A549 (cell line): Measurements from ENCODE around the gene ENDOG. TPM values are rescaled to one million over a fixed set of nuclear protein-coding genes. Genes with fewer than 3 reads are reported as not detected.
A peak's percentile ranks its signal among the peaks of the same experiment; 100 is the strongest.

Experiments
- ATAC-seq, 2 experiments: fragments of 200-7000 bp in 1 of 2; fragments of >200 bp in 1 of 2; cut with Nextera tagmentation in 1 of 2; cut with Tn5 transposase in 1 of 2; 3 replicates each; pipeline versions ENCODE4 v1.8.0 to v1.9.1; 2018 to 2020; ENCODE audit warnings: mild to moderate bottlenecking in 1 of 2, moderate library complexity in 1 of 2
- CTCF ChIA-PET: fragments of 300-600 bp; sonication (Branson Sonifier 250); formaldehyde crosslinking; extraction: SDS; loops from one replicate; lab custom pipeline; 2021; ENCODE audit warnings: antibody characterized with exemption, inconsistent platforms; lab: Yijun Ruan, JAX
- POLR2A ChIA-PET: fragments of 350-600 bp; formaldehyde crosslinking; extraction: SDS; loops from one replicate; lab custom pipeline; 2021; ENCODE audit warnings: antibody characterized with exemption, inconsistent platforms; lab: Yijun Ruan, JAX
- DNase-seq, 2 experiments: peaks; one replicate each; pipeline versions ENCODE4 v3.0.0 to v3.0.0-alpha.2; 2011 to 2016; ENCODE audit warnings: low read depth in 1 of 2, low spot score in 1 of 2
- FAIRE-seq: peaks from 2 replicates; lab custom pipeline; 2011; peaks lifted over from hg19 to GRCh38; lab: Jason Lieb, UNC
- H3K27ac ChIP-seq, 2 experiments: fragments of >200 bp; sonication (Bioruptor Twin); formaldehyde crosslinking; 3 replicates each; pipeline ENCODE4 v1.5.1; 2016 to 2017
- H3K4me1 ChIP-seq: fragments of >200 bp; sonication (Bioruptor Twin); formaldehyde crosslinking; 3 replicates; pipeline ENCODE4 v1.6.1; 2016
- H3K4me2 ChIP-seq: fragments of >200 bp; sonication (Bioruptor Twin); formaldehyde crosslinking; 3 replicates; pipeline ENCODE4 v1.6.1; 2016
- H3K4me3 ChIP-seq: fragments of >200 bp; sonication (Bioruptor Twin); formaldehyde crosslinking; 3 replicates; pipeline ENCODE4 v1.5.1; 2016
- H3K9me3 ChIP-seq: fragments of >200 bp; sonication (Bioruptor Twin); formaldehyde crosslinking; 3 replicates; pipeline ENCODE4 v1.6.1; 2016
- CBX2 ChIP-seq: fragments of 200-600 bp; sonication (generic); IDR thresholded peaks from 2 replicates; pipeline ENCODE4 v1.6.1; 2016; ENCODE audit warnings: low read depth, mild to moderate bottlenecking, borderline replicate concordance
- CHD4 ChIP-seq: fragments of 200-600 bp; sonication (generic); IDR thresholded peaks from 2 replicates; pipeline ENCODE4 v1.6.1; 2016; ENCODE audit warnings: antibody characterized with exemption, mild to moderate bottlenecking, borderline replicate concordance
- EHMT2 ChIP-seq: fragments of 200-600 bp; sonication (generic); IDR thresholded peaks from 2 replicates; pipeline ENCODE4 v1.6.1; 2016; ENCODE audit warnings: antibody characterized with exemption, low read depth, mild to moderate bottlenecking, moderate library complexity
- FOSB ChIP-seq: fragments of 250-450 bp; sonication (Bioruptor Pico); IDR thresholded peaks from 2 replicates; pipeline ENCODE4 v1.5.0; 2020; ENCODE audit warnings: mild to moderate bottlenecking, moderate library complexity
- KDM1A ChIP-seq: fragments of 200-600 bp; sonication (generic); IDR thresholded peaks from 2 replicates; pipeline ENCODE4 v1.6.1; 2016; ENCODE audit warnings: low read depth, mild to moderate bottlenecking
- MAZ ChIP-seq: fragments of 150-350 bp; IDR thresholded peaks from 2 replicates; pipeline ENCODE4 v1.6.1; 2014; ENCODE audit warnings: antibody characterized with exemption, low read depth, low read length, borderline replicate concordance
- PHF8 ChIP-seq: fragments of 200-600 bp; sonication (generic); IDR thresholded peaks from 2 replicates; pipeline ENCODE4 v1.6.1; 2016; ENCODE audit warnings: low read depth, mild to moderate bottlenecking, antibody characterized with exemption, moderate library complexity, borderline replicate concordance
- RAD21 ChIP-seq, 2 experiments: fragments of >200 bp in 1 of 2; sonication (Bioruptor Twin) in 1 of 2; formaldehyde crosslinking in 1 of 2; IDR thresholded peaks in 1 of 2; conservative IDR thresholded peaks in 1 of 2; 2 replicates in 1 of 2; 3 replicates in 1 of 2; pipeline ENCODE4 v1.6.1; 2012 to 2018; ENCODE audit warnings: inconsistent platforms in 1 of 2
- SMC3 ChIP-seq: fragments of >200 bp; sonication (Bioruptor Twin); formaldehyde crosslinking; IDR thresholded peaks from 3 replicates; pipeline ENCODE4 v1.6.1; 2018; ENCODE audit warnings: inconsistent platforms
- WGBS: methylation state at CpG from one replicate; pipeline ENCODE4 v1.1.6; 2017; ENCODE audit errors: missing lambda C conversion rate; 5-methylcytosine and 5-hydroxymethylcytosine counted together
- polyA plus RNA-seq, 4 experiments: library from polyadenylated mRNA; depleted of rRNA in 3 of 4; stranded (reverse); fragments of >200 nt; fragmentation: RNase III in 1 of 4; extraction: RNeasy Plus Mini Kit Qiagen cat#74134 plus additional on column Dnase treatment in 1 of 4; gene quantifications; 2 replicates in 3 of 4; 3 replicates in 1 of 4; pipeline ENCODE4 v1.2.3, GENCODE V29; 2011 to 2017
- TF ChIP-seq, protein P1 (sequence below): fragments of 250-450 bp; sonication (Bioruptor Pico); IDR thresholded peaks from 2 replicates; pipeline ENCODE4 v1.5.0; 2021; ENCODE audit warnings: mild to moderate bottlenecking, moderate library complexity, borderline replicate concordance
- TF ChIP-seq, protein P2 (sequence below): fragments of 150-350 bp; IDR thresholded peaks from 2 replicates; pipeline ENCODE4 v1.6.1; 2014; ENCODE audit warnings: low read depth, mild to moderate bottlenecking, low read length
- TF ChIP-seq, protein P3 (sequence below): IDR thresholded peaks from 2 replicates; pipeline ENCODE4 v1.6.1; 2012
- TF ChIP-seq, protein P4 (sequence below): fragments of >200 bp; sonication (Bioruptor Twin); formaldehyde crosslinking; IDR thresholded peaks from 3 replicates; pipeline ENCODE4 v1.5.1; 2016

ENDOG gene
- polyA plus RNA-seq, 2 of the 4 experiments (the other 2 are of a cell fraction), result 12.8 to 18.6 TPM

DNA sequence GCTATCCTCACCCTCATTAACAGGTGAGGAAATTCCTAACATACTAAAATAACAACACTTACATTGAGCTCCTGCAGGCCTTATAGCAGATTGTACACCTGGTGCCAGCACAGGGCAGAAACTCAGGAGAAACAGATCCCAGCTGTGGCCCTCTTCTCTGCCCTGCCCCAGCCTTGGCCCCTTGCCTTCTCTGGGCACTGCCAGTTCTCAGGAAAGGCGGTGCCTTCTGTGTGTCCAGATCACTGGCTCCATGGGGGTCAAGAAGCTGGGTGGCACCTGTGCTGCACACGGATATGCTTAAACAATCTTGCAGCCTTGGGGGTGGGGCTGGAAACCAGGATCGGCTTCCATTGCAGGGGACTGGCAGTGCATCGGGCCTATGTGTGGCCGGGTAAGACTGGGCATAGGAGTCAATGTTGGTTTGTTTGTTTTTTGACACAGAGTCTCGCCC lies 44.1 kb downstream of the ENDOG start:
- DNase-seq (no peak), FAIRE-seq (no peak), ATAC-seq (no peak)
- Histone ChIP-seq H3K4me3 (no peak overlapping the region), H3K27ac (no peak overlapping the region; a peak in 1 of 6 replicates), H3K4me2 (no peak overlapping the region), H3K4me1 (peaks cover 12% of the 10 kb centered on the region; the same call in 2 of the 3 replicates), H3K9me3 (no peaks in the 10 kb centered on the region)
- CTCF ChIA-PET, result interaction anchor here (0.6 to 12.0 kb wide), 12 partner anchors 10 to 780 kb away, joined by 3 to 244 read pairs (median 10); partner anchors contain the start of genes ENDOG, KYAT1, LRRC8A and PHYHD1
- 74% methylated on average over 6 of the region's 6 CpGs for WGBS
- POLR2A ChIA-PET, result no interaction called here
- no peak for TF ChIP-seq CBX2
- TF ChIP-seq, protein P1, sequence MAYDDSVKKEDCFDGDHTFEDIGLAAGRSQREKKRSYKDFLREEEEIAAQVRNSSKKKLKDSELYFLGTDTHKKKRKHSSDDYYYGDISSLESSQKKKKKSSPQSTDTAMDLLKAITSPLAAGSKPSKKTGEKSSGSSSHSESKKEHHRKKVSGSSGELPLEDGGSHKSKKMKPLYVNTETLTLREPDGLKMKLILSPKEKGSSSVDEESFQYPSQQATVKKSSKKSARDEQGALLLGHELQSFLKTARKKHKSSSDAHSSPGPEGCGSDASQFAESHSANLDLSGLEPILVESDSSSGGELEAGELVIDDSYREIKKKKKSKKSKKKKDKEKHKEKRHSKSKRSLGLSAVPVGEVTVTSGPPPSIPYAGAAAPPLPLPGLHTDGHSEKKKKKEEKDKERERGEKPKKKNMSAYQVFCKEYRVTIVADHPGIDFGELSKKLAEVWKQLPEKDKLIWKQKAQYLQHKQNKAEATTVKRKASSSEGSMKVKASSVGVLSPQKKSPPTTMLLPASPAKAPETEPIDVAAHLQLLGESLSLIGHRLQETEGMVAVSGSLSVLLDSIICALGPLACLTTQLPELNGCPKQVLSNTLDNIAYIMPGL (CRISPR knock-in tag), result no peak
- TF ChIP-seq, protein P2, sequence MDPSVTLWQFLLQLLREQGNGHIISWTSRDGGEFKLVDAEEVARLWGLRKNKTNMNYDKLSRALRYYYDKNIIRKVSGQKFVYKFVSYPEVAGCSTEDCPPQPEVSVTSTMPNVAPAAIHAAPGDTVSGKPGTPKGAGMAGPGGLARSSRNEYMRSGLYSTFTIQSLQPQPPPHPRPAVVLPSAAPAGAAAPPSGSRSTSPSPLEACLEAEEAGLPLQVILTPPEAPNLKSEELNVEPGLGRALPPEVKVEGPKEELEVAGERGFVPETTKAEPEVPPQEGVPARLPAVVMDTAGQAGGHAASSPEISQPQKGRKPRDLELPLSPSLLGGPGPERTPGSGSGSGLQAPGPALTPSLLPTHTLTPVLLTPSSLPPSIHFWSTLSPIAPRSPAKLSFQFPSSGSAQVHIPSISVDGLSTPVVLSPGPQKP, result no peak
- TF ChIP-seq EHMT2, result no peak
- TF ChIP-seq CHD4, result no peak
- no peak for TF ChIP-seq PHF8
- no peak for TF ChIP-seq KDM1A
- TF ChIP-seq MAZ, result no peak

DNA sequence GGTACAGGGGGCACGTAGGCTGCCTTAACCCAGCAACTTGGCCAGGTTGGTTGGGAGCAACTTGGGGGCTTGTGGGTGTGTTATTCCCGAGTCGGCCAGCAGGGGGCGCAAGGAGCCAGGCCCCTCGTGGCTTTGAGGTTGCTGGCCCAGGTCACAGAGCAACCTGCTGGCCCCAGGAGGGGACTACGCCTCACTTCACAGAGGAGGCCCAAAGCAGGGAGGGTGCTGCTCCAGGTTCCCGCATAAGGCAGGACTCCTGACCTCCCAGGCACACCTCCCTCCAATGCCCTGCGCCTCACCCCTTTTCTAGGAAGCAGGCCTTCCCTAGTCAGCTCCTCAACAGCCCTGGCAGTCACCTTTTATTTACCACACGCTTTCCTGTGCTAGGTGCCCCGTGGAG lies 45.3 kb downstream of the ENDOG start:
- ATAC-seq, result peak; percentile 96 to 99
- Histone ChIP-seq H3K4me3 (no peak overlapping the region), H3K9me3 (no peaks in the 10 kb centered on the region), H3K4me1 (peaks cover 16% of the 10 kb centered on the region; the same call in 2 of the 3 replicates), H3K4me2 (no peak overlapping the region), H3K27ac (peak overlapping the region; percentile 62 to 79; a peak in 4 of 6 replicates)
- ChIA-PET CTCF (interaction anchor here (0.6 to 12.0 kb wide), 21 partner anchors 12 to 201 kb away, joined by 3 to 244 read pairs (median 3); partner anchors contain the start of genes ENDOG, KYAT1, LRRC8A and PHYHD1), POLR2A (no interaction called here)
- no peak for FAIRE-seq
- TF ChIP-seq SMC3 (peak; percentile 95), FOSB (CRISPR knock-in tag) (peak; percentile 26; the same call in 1 of the 2 replicates), RAD21 (conservative IDR thresholded peaks at IDR 0.05 in 1 of 2, IDR thresholded peaks at IDR 0.05 in 1 of 2) (peak; percentile 86 to 88), CBX2 (no peak)
- TF ChIP-seq, protein P3, sequence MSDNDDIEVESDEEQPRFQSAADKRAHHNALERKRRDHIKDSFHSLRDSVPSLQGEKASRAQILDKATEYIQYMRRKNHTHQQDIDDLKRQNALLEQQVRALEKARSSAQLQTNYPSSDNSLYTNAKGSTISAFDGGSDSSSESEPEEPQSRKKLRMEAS, result peak; percentile 72
- TF ChIP-seq, protein P1 (CRISPR knock-in tag), result no peak
- TF ChIP-seq, protein P4, sequence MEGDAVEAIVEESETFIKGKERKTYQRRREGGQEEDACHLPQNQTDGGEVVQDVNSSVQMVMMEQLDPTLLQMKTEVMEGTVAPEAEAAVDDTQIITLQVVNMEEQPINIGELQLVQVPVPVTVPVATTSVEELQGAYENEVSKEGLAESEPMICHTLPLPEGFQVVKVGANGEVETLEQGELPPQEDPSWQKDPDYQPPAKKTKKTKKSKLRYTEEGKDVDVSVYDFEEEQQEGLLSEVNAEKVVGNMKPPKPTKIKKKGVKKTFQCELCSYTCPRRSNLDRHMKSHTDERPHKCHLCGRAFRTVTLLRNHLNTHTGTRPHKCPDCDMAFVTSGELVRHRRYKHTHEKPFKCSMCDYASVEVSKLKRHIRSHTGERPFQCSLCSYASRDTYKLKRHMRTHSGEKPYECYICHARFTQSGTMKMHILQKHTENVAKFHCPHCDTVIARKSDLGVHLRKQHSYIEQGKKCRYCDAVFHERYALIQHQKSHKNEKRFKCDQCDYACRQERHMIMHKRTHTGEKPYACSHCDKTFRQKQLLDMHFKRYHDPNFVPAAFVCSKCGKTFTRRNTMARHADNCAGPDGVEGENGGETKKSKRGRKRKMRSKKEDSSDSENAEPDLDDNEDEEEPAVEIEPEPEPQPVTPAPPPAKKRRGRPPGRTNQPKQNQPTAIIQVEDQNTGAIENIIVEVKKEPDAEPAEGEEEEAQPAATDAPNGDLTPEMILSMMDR, result peak; percentile 87
- peak; percentile 78 to 82 for DNase-seq
- WGBS, result 31% methylated on average over 10 of the region's 10 CpGs
